Activated T-helper 1 cell treated with anti-CD3 and anti-CD28 coated beads, Interleukin-12 subunit alpha, Interleukin-12 subunit beta, Interleukin-2, Interleukin-4 antibody, amounts not matched to agents 30 ng/mL and 10 ng/mL and 1 ng/mL, durations not matched to agents 14 hours and 24 hours and 36 hours (primary cell): Measurements from ENCODE around the gene ZBTB24. TPM values are rescaled to one million over a fixed set of nuclear protein-coding genes. Genes with fewer than 3 reads are reported as not detected.
A peak's percentile ranks its signal among the peaks of the same experiment; 100 is the strongest.
"Not testable (repeated sequence)": the region's sequence is repeated elsewhere in the genome, so short reads cannot be mapped to it uniquely, and the experiment has no call there.

Experiments used
- DNase-seq: peaks from one replicate; pipeline ENCODE4 v3.0.0; 2021; ENCODE audit warnings: low spot score
- H3K27ac Mint-ChIP-seq: one replicate; pipeline ENCODE4 v1.8.0; 2021; ENCODE audit warnings: mild to moderate bottlenecking, mixed read lengths
- H3K27me3 Mint-ChIP-seq: one replicate; pipeline ENCODE4 v1.8.0; 2022; ENCODE audit warnings: mild to moderate bottlenecking, moderate library complexity, mixed read lengths; ENCODE audit not compliant: insufficient read depth
- H3K36me3 Mint-ChIP-seq: one replicate; pipeline ENCODE4 v1.8.0; 2021; ENCODE audit warnings: low read depth, mixed read lengths
- H3K4me1 Mint-ChIP-seq: one replicate; pipeline ENCODE4 v1.8.0; 2021; ENCODE audit warnings: low read depth, mixed read lengths
- H3K4me3 Mint-ChIP-seq: one replicate; pipeline ENCODE4 v1.8.0; 2021; ENCODE audit warnings: mild to moderate bottlenecking, moderate library complexity, mixed read lengths
- H3K9me3 Mint-ChIP-seq: one replicate; pipeline ENCODE4 v1.8.0; 2021; ENCODE audit warnings: mixed read lengths
- intact Hi-C: fragments of 100-400 bp; cut with micrococcal nuclease; formaldehyde crosslinking; loops from one replicate; pipeline ENCODE4 v1.15.1; 2024
- total RNA-seq: library from RNA; stranded (reverse); gene quantifications from 2 replicates; pipeline ENCODE4 v1.2.3, GENCODE V29; 2022

The ZBTB24 gene
- total RNA-seq, 1 donor from 2014 or later = 19.5 TPM

GRCh38 chr6:109475625-109476024 is 7.4 kb downstream of the ZBTB24 start:
- Mint-ChIP-seq H3K4me3 (no peak overlapping the region), H3K4me1 (peaks cover 83% of the 10 kb centered on the region), H3K27me3 (no peaks in the 10 kb centered on the region), H3K27ac (no peak overlapping the region), H3K9me3 (no peaks in the 10 kb centered on the region), H3K36me3 (peaks cover 77% of the 10 kb centered on the region)
- intact Hi-C loops = no loop called here
- DNase-seq = no peak

GRCh38 chr6:109474995-109475394 is 8.0 kb downstream of the ZBTB24 start:
- Mint-ChIP-seq H3K4me3 (no peak overlapping the region), H3K4me1 (peaks cover 81% of the 10 kb centered on the region), H3K9me3 (no peaks in the 10 kb centered on the region), H3K27ac (peak overlapping the region; percentile 57), H3K27me3 (no peaks in the 10 kb centered on the region), H3K36me3 (peaks cover 79% of the 10 kb centered on the region)
- no peak for DNase-seq
- intact Hi-C loops = no loop called here

GRCh38 chr6:109473120-109473519 is 9.9 kb downstream of the ZBTB24 start:
- intact Hi-C loops = no loop called here
- H3K4me3 Mint-ChIP-seq = peak overlapping the region; percentile 15

GRCh38 chr6:109472132-109472995 is 10.7 kb downstream of the ZBTB24 start:
- intact Hi-C loops = no loop called here
- peak overlapping the region; percentile 9 for H3K4me3 Mint-ChIP-seq

More at GRCh38 chr6:109473120-109473519, 9.9 kb downstream of the ZBTB24 start:
- Mint-ChIP-seq H3K9me3 (no peaks in the 10 kb centered on the region), H3K27ac (peak overlapping the region; percentile 54), H3K4me1 (peaks cover 81% of the 10 kb centered on the region), H3K27me3 (no peaks in the 10 kb centered on the region), H3K36me3 (peaks cover 74% of the 10 kb centered on the region)
- no peak for DNase-seq

DNA sequence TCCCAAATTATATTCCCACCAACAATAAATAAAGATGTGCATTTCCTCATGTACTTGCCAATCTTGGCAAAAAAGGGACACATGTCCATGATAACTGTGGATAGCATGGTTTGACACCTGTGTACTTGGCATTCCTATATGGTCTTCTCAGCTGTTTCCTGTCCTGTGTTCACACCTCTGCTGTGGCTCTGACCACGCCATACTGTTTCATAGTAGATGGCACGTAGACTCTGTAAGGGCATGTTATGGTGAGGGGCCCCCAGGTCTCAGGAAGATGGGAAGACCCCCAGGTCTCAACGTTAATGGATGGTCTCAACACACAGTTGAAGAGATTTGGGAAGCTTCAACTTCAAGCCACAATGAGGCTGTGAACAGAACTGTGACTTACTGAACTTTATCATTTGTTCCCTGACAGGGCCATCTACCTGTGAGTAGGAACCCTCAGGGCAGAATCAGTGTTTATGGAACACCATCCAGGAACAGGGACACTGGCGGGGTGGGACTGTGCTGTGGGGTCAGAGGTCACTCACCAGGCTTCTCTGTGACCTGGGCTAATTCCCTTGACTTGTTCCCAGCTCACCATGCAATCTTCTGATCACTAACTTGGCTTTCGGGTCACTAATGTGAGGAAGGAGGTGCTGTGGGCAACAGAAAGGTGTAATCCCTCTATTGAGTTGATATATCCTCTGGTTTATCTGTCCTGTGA is 11.8 kb downstream of the ZBTB24 start:
- peaks cover 73% of the 10 kb centered on the region for H3K4me1 Mint-ChIP-seq
- H3K27me3 Mint-ChIP-seq = no peaks in the 10 kb centered on the region
- intact Hi-C loops = no loop called here
- H3K27ac Mint-ChIP-seq = no peak overlapping the region
- DNase-seq = no peak
- H3K4me3 Mint-ChIP-seq = no peak overlapping the region
- peaks cover 75% of the 10 kb centered on the region for H3K36me3 Mint-ChIP-seq
- no peaks in the 10 kb centered on the region for H3K9me3 Mint-ChIP-seq

More at GRCh38 chr6:109472132-109472995, 10.7 kb downstream of the ZBTB24 start:
- peaks cover 75% of the 10 kb centered on the region for H3K36me3 Mint-ChIP-seq
- DNase-seq = no peak
- peak overlapping the region; percentile 34 for H3K27ac Mint-ChIP-seq
- no peaks in the 10 kb centered on the region for H3K9me3 Mint-ChIP-seq
- H3K4me1 Mint-ChIP-seq = peaks cover 80% of the 10 kb centered on the region
- H3K27me3 Mint-ChIP-seq = no peaks in the 10 kb centered on the region

DNA sequence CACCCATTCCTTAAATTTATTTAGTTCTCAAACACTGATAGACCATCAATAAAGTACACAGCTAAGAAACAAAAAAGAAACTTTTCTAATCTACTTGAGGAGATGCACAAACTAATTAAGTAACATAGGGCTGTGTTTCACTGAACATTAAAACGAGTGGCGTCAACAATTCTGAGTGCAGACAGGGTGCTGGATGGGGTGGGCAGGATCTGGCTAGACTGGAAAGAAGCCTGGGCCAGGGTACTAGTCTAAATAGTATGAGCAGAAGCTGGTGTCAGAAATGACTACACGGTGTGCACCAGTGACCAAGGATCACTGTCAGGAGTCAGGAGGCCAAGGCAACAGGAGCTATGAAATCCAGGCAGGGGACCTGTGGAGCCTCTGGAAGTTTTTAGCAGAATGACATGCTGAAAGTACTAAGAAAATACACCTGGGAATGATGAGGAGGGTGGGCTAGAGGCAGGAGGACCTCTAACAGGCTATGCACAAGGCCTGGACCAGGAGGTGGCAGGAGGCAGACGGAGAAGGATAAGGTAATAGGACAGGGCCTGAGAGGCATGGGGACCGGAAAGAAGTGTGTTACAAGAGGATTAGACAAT is 13.3 kb downstream of the ZBTB24 start:
- no peak for DNase-seq
- Mint-ChIP-seq H3K4me3 (no peak overlapping the region), H3K27ac (peak overlapping the region; percentile 19), H3K4me1 (peaks cover 67% of the 10 kb centered on the region), H3K36me3 (peaks cover 73% of the 10 kb centered on the region), H3K27me3 (no peaks in the 10 kb centered on the region), H3K9me3 (no peaks in the 10 kb centered on the region)
- intact Hi-C loops = no loop called here

- Mint-ChIP-seq H3K27ac (no peak overlapping the region), H3K4me1 (peaks cover 63% of the 10 kb centered on the region), H3K27me3 (no peaks in the 10 kb centered on the region), H3K4me3 (no peak overlapping the region), H3K9me3 (no peaks in the 10 kb centered on the region), H3K36me3 (peaks cover 72% of the 10 kb centered on the region)
- no peak for DNase-seq
- intact Hi-C loops = no loop called here
Observed at GRCh38 chr6:109467696-109468095, 15.3 kb downstream of the ZBTB24 start.

GRCh38 chr6:109466212-109466923 is 16.7 kb downstream of the ZBTB24 start:
- Mint-ChIP-seq H3K4me1 (peaks cover 60% of the 10 kb centered on the region), H3K27me3 (no peaks in the 10 kb centered on the region), H3K36me3 (peaks cover 68% of the 10 kb centered on the region), H3K9me3 (peaks cover 3% of the 10 kb centered on the region), H3K4me3 (no peak overlapping the region), H3K27ac (no peak overlapping the region)
- DNase-seq = no peak
- intact Hi-C loops = no loop called here

DNA sequence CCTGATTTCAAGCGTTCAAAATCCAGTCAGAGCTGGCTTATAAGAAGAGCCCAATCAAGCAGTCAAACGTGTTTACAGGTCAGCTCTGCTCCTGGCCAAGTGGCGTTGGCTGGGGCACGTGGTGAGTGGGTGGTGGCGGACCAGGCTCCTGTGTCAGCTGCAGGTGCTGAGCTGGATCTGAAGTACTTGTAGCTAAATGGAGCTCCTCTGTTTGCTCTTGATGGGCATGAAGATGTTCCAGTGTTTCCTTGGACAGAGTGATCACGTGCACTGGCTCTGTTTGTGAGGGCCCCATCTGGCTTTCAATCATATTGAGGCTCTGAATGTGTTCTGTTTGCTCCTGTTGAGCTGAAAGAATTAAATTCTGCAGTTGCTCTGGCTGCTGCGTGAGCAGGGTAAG is 17.2 kb downstream of the ZBTB24 start:
- DNase-seq = no peak
- Mint-ChIP-seq H3K4me1 (peaks cover 54% of the 10 kb centered on the region), H3K27me3 (no peaks in the 10 kb centered on the region)

GRCh38 chr6:109461733-109462526 is 21.1 kb downstream of the ZBTB24 start:
- Mint-ChIP-seq H3K27ac (no peak overlapping the region), H3K9me3 (peaks cover 3% of the 10 kb centered on the region), H3K4me3 (no peak overlapping the region), H3K4me1 (peaks cover 60% of the 10 kb centered on the region), H3K27me3 (no peaks in the 10 kb centered on the region), H3K36me3 (peaks cover 51% of the 10 kb centered on the region)
- intact Hi-C loops = no loop called here
- no peak for DNase-seq

More for the DNA sequence above, 17.2 kb downstream of the ZBTB24 start:
- peaks cover 67% of the 10 kb centered on the region for H3K36me3 Mint-ChIP-seq
- no peak overlapping the region for H3K27ac Mint-ChIP-seq
- intact Hi-C loops = no loop called here
- peaks cover 3% of the 10 kb centered on the region for H3K9me3 Mint-ChIP-seq
- no peak overlapping the region for H3K4me3 Mint-ChIP-seq

DNA sequence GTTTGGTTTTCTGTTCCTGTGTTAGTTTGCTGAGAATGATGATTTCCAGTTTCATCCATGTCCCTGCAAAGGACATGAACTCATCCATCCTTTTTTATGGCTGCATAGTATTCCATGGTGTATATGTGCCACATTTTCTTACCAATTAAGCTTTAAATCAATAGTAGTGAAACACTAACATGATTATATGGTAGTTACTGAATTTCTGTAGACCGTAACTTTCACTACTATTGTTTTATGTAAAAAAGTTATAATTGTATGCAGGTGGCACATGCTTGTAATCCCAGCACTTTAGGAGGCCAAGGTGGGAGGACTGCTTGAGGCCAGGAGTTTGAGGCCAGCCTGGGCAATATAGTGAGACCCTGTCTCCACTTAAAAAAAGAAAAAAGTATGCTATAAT is 21.8 kb downstream of the ZBTB24 start:
- Mint-ChIP-seq H3K36me3 (peaks cover 50% of the 10 kb centered on the region), H3K4me1 (peaks cover 65% of the 10 kb centered on the region)
- H3K4me3 Mint-ChIP-seq, H3K27ac Mint-ChIP-seq, H3K27me3 Mint-ChIP-seq, intact Hi-C loops, H3K9me3 Mint-ChIP-seq, DNase-seq: not testable (repeated sequence)
